A204.1 (cell line): ENCODE results near the gene LAMB2.
A peak's percentile ranks its signal among the peaks of the same experiment; 100 is the strongest.

Experiments used
- FAIRE-seq: peaks from 2 replicates; lab custom pipeline; 2012; peaks lifted over from hg19 to GRCh38; lab: Jason Lieb, UNC

LAMB2 gene

DNA sequence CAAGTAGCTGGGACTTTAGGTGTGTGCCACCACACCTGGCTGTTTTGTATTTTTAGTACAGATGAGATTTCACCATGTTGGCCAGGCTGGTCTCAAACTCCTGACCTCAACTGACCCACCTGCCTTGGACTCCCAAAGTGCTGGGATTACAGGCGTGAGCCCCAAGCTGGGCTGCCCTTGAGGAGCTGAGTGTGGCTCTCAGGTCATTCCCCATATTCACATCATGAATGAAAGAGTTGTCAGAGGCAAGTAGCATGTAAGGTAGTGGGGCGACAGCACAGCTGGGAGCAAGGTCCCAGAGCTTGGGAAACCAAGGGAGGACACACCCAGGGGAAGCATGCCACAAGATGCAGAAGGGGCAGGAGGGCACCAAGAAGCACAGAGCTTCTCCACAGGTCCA, 28.3 kb upstream of the LAMB2 start:
- FAIRE-seq: no peak

DNA sequence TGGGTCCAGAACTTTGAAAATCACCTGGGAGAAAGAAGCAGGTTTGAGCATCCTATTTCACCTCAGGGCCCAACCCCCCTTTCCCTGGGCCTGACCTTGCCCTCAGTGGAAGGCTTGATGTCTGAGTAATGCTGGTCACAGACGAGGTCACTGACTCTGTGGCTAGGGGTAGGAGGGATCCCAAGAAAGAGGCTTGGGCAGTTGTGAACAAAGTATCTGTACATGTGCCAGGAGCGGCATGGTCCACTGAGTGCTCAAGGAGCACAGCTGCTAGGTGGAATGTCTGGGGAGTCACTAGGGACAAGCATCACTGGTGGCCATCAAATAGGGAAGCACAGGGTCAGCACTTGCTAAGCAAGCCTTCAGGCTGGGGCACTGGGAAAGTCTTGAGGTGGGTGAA, 25.9 kb upstream of the LAMB2 start:
- no peak for FAIRE-seq

DNA sequence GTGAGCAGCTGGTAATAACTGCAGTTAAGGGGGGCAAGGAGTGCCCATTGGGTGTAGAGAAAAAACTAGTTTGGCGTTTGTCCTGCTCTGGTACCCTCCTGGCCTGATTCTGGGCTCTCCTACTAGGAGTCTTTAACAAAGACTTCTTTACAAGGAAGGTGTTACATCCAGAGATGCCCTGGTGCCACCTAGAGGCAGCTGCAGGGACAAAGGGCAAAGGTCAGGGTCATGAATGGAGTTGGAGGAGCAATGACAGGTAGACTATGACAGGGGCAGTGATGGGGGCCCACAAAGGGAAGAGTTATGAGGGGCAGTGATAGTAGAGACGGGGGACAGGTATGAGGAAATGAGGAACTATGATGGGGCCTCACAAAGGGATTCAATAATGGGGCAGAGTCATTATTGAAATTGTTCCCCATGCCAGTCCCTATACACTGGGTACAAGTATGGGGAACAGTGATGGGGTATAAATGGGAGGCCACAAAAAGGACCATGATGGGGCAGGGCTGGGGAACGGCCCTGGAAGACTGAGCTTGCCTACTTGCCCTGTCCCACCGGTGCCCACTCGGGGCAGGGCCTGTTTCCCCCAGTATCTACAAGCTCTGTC, 25.4 kb upstream of the LAMB2 start:
- peak; percentile 70 for FAIRE-seq

- no peak for FAIRE-seq
Observed at GRCh38 chr3:49157289-49157688, 24.4 kb upstream of the LAMB2 start.

- no peak for FAIRE-seq
Observed at GRCh38 chr3:49153349-49153912, 20.6 kb upstream of the LAMB2 start.

- FAIRE-seq: no peak
Observed at GRCh38 chr3:49151610-49152009, 18.8 kb upstream of the LAMB2 start.

DNA sequence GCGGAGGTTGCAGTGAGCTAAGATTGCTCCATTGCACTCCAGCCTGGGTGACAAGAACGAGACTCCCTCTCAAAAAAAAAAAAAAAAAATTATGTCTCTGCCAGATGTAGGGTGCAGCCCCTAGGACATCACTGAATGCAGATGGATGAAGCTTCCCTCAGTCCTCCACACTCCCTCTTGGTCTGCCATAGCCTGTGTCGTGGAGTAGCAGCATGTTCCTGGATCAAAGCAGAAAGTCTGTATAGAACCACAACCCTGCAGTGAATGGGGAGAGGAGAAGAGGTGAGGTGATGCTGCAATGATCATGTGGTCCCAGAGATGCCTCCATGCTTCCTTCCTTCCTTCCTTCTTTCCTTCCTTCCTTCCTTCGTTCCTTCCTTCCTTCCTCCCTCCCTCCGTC, 15.3 kb upstream of the LAMB2 start:
- FAIRE-seq: no peak

DNA sequence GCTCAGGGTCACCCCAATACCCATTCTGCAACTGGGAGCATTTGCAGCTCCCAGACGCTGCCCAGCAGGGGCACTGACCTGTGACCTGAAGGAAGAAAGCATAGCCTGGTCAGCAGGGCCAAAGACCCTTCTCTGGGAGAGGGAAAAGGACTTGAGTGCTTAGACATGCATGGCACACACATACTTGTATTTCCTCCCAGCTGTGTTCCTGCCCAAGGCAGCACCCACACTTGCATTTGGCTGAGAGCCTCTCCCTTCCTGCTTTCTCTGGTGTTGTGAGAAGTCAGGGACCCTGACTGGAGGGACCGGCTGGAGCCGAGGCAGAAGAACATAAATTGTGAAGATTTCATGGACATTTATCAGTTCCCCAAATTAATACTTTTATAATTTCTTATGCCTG, 7.2 kb upstream of the LAMB2 start:
- FAIRE-seq: no peak

- no peak for FAIRE-seq
Observed at GRCh38 chr3:49135499-49135898, 2.6 kb upstream of the LAMB2 start.

DNA sequence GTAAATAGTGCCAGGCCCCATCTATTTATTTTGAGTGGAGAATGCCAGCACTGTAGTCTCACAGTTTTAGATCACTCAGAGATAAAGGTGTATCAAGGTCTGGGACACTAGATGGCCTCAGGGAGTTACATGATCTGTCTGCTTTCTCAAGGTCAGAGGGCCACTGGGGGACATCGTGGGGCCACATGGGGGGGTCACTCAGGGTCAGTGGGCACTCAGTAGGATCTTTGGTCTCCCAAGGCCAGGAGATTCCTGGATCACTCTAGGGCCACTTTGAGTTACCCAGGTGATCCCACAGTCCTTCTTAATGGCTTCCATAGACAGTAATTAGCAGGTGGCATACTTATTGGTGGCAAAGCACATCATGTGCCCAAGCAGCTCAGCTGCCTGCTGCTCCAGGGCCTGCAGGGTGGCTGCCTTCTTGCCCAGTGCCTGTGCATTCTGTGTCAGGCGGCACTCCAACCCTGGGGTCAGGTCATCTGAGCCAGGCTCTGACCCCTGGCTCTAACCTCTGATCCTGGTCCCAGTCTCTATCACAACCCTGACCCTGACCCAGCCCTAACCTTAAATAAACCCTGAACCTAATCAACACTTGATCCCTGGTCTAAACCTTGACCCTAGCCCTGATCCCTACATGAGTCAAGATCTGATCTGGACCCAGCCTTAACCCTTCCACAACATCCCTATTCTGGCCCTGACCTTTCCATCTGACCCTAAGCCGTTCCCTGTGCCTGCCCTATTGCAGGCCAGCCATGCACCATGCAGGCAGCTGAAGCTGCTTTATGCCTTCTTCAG, 1.8 kb upstream of the LAMB2 start:
- FAIRE-seq: no peak

DNA sequence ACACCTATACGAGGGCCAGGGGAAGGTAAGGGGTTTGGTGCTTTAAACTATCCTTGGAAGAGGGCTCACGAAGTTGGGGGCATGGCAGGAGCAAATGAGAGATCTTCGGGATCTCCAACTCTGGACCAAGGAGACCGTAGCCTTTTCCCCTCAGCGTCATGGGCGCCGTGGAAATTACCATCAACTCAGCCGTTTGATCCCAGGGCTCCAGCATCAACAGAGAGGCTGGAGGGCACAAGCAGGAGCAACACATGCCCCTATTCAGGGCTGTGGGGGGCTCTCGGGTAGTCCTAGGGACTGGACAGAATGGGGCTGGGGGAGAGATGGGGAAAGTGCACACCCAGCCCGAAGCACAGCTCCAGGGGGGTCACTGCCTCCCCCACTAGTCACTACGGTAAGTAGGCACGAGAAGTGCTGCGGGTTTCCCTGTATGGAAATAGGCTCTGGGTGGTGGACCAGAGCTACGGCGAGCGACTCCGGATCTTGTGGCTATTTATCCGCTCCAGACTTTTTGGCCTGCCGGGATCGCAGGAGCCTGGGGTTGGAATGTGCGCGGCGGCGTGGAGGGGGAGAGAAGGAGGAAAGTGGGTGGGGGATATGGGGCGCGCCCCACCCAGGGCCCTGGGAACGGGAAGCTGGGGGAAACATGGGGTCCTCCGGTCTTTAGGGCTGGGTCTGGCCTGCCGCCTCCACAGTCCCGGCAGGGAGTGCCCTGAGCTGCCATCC, 539 bp upstream of the LAMB2 start:
- FAIRE-seq: no peak

DNA sequence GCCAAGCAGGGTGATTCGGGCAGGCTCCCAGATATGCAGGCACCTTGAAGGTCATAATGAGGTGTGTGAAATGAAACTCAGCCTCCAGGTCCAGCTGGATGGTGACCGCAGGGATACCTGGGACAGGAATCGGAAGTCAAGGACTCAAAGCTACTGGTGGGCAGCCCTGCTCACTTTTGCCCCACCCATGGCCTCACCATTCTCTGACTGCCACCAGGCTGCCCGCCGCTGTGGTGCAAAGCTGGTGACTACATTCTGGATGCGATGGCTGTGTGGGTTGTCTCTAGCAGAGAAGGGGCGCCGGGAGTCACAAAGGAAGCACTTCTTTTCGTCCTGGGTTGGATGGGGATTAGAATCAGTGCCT, 795 bp downstream of the LAMB2 start:
- FAIRE-seq: no peak

DNA sequence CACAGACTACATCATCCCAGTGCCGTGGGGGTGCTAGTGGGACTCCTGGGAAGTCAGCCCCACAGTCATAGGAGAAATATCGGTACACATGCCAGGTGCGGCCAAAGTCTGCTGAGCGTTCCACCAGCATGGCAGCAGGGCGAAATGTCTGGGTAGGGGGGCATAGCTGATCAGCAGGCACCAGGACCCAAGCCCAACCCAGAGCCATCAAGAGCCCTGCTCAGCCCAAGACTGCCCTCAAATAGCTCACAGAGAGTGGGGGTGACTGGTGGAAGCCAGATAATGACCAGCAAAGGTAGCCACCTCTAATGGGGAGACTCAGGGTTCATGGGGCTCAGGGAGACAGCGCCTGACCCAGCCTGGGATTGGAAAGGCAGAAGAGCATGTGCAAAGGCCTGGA, 1.3 kb downstream of the LAMB2 start:
- no peak for FAIRE-seq

- FAIRE-seq: no peak
Observed at GRCh38 chr3:49131040-49131439, 1.8 kb downstream of the LAMB2 start.

DNA sequence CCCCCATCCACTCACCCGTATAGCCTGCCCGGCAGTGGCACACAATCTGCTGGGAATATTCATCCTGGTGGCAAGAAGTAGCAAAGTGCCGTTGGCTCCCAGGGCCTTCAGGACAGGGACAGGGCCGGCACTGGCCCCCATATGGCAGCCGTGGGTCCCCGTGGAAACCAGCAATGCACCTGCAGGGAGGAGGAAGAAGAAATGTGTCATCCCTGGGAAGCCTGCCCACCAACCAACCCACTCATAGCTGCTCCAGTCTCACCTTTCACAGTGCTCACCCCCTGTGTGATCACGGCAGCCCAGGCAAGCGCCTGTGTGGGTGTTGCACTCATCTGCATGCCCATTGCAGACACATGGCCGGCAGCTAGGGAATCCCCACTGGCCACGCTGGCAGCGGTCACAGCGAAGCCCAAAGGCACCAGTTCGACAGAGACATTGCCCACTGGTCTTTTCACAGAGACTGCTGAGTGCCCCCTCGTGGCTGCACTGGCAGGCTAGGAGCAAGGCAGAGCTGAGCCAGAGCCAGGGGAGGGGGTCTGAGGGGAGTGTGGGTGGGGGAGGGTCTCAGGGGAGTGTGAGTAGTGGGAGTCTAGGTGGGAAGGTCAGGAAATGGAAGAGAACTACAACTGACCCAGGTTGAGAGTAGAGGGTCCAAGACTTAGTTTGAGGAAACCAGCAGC, 7.7 kb downstream of the LAMB2 start:
- no peak for FAIRE-seq

GRCh38 chr3:49124203-49124602, 8.6 kb downstream of the LAMB2 start:
- no peak for FAIRE-seq

DNA sequence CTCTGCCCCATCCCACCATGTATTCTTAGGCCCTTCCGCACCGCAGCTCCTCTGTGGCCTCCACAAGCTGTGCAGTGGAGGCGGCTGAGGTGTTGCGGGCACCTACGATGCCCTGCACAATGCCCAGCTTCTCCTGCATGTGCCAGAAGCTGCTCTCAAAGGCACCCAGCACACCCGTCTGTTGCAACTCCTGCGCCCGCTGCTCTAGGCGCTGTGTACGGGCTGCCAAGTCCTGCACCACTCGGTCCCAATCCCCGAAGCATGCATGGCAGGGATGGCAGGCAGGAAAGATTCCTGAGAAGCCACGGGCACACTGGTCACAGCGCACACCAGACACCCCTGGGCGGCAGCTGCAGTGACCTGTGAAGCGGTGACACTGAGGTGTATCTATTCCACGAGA, 9.2 kb downstream of the LAMB2 start:
- FAIRE-seq: no peak

GRCh38 chr3:49122886-49123545, 9.8 kb downstream of the LAMB2 start:
- FAIRE-seq: no peak

DNA sequence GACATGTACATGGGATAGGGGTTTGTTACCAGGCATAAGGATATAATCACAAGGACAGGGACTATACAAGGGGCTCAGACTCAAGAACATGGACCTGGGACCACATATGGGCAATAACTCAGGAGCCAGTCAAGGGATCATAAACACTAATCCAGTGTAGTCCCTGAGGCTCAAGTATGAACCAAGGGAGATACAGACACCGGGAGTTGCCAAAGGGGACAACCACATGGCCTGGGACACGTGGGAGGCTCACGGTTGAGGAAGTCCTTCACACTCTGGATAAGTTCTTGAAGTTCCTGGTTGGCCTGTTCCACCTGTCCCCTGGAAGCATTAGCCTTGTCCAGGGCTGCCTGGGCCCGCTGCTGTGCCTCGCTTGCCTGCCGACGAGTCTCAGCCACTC, 10.4 kb downstream of the LAMB2 start:
- FAIRE-seq: no peak

DNA sequence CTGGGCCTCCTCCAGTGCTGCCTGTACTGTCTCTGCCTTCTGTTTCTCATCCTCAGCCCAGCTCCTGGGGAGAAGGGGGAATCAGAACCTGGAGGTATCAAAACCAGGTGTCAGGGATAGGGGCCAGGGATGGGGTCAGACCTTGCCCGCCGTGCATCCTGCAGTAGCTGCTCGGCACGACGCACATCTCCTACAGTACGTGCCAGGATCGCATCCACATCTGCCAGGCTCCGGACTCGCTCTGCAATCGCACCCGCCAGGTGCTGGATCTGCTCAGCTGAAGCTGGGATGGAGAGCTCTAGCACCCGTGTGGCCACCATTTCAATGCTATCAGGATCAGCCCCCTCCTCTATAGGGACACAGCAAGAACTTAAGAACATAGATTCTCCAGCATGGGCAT, 10.8 kb downstream of the LAMB2 start:
- no peak for FAIRE-seq

DNA sequence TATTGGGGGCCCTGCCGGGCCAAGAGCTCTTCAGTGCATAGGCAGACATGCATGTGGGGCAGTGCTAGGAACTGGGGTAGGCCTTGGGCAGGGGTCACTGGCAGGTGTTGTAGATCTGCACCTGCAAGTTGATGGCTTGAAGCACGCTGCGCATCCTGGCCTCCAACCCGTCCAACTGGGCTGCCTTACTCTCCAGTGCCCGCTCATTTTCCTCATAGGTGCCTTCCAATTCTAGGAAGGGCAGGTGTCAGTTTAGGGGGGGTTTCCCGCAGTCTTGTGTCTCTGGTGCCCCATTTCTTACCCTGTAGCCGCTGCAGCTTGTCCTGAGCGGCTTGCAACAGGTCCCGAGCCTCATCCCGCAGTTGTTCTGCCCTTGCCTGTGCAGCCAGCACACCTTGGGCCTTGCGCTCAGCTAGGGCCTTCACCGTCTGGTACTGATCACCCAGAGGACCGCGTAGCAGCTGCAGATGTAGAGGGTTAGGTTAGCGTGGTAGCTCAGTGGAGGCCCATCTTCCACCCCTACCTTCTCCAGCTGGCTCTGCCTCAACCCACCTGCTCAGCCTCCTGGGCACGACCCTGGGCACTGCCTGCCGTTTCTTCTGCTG, 11.6 kb downstream of the LAMB2 start:
- no peak for FAIRE-seq
